HG03558 (cell line): Measurements from ENCODE around the gene CATSPER1.

Experiments
- ATAC-seq: cut with Tn5 transposase; IDR thresholded peaks from one replicate; pipeline ENCODE4 v1.9.1; 2021; ENCODE audit warnings: moderate number of reproducible peaks; ENCODE audit not compliant: unreplicated experiment; ENCODE audit errors: extremely low read depth

Gene CATSPER1

DNA sequence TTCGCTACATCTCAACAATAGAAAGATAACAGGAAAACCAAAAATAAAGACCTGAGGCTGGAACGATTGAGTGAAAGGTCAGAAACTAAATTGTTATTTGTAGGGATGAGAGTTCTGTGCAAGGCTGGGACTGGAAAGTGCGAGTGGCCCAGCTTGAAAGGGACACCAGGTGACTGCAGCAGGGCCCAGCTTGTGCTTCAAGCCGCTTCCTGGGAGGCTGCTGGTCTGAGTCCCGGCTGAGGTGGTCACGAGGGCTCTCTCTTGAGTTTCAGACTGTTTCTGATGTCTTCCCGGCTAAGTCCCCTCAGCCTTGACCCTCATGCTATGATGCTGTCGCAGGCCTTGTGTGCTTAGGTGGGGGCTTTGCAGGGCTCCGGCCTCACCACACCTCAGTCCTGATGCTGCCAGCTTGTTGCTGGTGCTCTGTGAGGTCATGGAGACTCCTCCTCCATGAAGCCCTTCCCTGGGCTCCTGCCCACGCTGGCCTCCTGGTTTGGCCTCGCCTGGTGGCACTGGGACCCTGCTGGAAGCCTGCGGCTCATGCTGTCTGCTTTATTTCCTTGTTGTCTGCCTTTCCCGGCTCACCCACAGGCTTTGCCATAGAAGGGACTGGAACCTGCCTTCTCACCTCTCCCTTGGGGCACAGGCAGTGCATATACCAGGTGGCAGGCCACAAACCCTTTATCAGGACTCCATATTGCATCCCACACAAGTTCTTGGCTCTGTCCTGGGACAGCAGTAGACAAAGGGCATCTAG is 20.0 kb downstream of the CATSPER1 start:
- no peak for ATAC-seq

DNA sequence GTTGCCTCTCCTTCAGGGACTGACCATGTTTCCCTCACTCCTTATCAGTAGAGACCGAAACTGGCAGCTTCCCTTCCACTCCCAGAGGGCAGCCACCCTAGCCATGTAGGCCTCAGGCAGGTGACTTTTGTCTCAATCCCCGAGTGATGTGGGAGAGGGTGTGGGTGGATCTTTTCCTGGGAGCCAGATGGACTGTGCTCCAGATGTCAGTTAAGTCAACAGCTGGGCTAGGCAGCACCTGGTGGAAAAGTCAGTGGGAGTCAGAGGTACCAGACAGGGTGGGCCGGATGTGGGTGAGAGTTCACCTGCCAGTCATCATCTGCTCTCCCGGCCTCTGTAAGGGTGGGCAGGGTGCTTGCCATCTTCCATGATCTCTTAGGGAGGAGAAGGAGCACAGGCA is 22.1 kb downstream of the CATSPER1 start:
- ATAC-seq: no peak

DNA sequence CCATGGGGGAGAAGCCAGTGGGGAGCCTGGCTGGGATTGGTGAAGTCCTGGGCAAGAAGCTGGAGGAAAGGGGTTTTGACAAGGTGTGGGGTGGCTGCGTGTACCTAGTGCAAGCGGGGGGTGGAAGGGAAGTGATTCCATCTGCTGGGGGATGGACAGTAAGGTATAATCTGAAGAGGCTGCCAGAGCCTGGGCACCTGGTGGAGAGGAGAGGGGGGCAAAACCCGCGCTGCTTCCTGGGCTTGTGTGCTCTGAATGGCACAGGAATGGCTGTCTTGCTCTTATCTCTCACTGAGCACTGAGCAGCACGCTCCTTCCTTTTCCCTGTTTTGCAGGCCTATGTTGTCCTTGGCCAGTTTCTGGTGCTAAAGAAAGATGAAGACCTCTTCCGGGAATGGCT is 23.0 kb downstream of the CATSPER1 start:
- ATAC-seq: no peak

DNA sequence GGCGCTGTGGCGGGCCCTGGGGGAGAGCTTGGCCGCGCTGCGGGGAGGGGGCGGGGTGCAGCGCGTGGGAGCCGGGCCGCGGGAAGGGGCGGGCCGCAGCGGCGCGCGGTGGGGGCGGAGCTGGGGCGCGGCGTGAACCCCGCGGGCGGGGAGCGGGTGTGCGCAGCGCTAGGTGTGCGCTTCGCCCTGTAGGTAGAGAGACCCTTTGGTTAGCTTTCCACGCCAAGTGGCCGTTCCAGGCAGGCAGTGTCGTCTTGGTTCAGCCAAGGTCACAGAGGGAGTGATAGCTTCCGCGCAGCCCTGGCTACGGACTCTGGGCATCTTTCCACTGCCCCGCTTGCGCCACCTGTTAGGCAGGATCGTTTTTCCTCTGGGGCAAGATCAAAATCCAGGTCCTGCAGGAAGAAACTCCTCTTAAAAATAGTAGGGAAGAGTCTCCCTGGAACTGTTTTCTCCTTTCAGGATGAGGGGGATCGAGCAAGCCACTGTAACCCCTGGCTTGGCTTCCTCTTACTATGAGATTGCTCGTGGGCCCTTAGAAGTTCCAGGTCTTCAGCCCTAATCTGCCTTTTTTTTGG is 23.5 kb downstream of the CATSPER1 start:
- ATAC-seq: no peak

DNA sequence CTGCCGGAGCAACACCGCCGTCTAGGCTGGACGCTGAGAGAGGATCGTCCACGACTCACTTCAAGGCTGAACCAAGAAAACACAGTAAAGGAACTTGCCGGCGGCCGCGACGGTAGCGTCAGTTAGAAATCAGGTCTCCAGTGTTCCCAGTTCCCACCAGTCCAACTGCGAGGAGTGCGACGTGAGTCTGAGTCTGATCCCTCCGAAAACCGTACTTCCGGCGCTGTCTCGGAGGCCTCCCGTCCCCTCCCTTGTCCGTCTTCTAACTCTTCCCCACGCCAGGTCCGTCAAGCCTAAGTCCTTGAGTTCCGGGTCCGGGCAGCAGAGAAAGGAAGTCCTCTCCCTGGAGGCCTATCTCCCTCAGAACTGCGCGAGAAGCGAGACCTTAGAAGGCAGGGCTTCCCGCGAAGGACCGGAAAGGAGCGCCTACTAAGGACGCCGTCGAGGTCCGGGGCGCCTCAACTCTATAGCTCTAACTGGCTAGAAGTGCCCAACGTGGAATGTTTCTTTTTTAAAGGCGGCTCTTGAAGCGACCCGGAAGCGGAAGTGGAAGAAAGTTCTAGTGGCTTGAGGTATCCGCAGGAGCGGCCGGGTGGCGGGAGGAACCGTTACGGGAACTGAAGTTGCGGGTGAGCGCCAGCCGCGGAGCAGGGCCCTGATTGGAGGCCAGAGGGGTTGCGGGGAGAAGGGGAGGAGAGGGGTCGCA is 24.2 kb downstream of the CATSPER1 start, which contains the start of the genes BANF1 and EIF1AD:
TSS of gene BANF1 (plus strand) at position 562 of the 706 bp plus-strand sequence. CDS start 748 bp downstream, outside the sequence.
TSS of gene EIF1AD (minus strand) at position 216 of the 706 bp plus-strand sequence. CDS start 1,768 bp downstream, outside the sequence.
- ATAC-seq: peak; percentile 33

DNA sequence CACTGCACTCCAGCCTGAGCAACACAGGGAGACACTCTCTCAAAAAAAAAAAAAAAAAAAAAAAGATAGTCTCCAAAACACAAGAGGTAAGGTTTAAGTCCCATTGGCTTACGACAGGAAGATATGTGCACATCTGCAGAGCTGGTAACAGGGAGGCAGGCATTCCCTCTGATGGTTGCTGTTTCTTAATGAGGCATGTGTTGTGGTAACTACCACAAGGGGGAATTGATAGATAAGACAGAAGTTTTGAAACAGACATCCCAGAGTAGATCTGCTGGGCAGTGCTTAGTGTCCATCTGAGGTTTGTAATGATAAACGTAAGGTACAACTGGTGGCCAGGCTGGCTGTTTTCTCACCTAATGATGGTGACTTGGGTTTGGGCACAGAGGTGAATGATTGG is 29.0 kb downstream of the CATSPER1 start:
- no peak for ATAC-seq

DNA sequence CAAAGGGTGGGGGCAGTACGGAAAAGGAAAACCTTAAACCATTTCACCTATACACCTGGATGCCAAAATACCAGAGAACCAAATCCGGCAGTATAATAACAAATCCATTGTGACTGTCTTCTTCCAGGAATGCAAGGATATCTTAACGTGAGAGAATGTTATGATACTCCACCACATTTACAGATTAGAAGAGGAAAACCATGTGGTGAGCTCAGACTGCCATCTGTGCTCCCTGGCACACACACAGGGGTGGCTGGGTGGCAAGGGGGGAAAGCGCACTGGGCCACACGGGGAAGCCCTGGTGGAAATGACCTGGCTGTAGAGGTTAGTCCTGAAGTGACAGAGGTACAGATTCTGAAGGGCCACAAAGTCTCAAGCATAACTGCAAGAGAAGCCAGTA is 34.2 kb downstream of the CATSPER1 start:
- no peak for ATAC-seq

DNA sequence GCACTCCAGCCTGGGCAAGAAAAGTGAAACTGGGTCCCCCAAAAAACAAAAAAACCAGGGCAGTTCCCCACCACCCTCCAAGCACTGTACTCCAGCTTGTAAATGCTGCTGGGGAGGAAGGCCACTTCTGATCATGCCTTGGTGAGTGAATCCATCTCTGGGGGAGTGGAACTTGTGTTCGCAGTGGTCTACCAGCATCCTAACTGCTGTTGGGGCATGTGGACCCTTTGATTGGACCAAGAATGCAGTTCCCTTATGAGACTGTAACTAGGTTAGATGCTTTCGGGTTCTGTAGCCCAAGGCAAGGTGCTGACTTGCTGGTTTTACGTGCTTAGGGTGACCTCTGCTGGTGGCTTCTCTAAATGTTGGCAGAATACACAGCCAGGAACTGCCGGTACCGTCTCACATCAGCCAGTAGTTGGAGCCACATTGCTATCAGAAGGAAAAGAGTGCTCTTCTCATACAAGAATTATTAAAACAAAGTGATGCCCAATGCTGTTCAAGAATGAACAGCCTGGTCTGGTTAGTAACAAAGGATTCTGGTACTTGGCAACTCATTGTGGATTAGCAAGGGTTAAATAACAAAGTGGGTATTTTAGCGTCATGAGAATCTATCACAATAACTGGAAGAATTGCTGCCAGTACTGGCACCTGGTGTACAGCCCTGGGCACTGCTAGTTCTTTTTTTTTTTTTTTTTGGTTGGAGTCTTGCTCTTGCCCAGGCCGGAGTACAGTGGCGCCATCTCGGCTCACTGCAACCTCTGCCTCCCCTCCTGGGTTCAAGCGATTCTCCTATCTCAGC is 37.3 kb downstream of the CATSPER1 start:
- peak; percentile 73 for ATAC-seq

- ATAC-seq: no peak
Observed at GRCh38 chr11:65987336-65987735, 38.9 kb downstream of the CATSPER1 start.

- ATAC-seq: no peak
Observed at GRCh38 chr11:65983589-65983987, 42.7 kb downstream of the CATSPER1 start.

DNA sequence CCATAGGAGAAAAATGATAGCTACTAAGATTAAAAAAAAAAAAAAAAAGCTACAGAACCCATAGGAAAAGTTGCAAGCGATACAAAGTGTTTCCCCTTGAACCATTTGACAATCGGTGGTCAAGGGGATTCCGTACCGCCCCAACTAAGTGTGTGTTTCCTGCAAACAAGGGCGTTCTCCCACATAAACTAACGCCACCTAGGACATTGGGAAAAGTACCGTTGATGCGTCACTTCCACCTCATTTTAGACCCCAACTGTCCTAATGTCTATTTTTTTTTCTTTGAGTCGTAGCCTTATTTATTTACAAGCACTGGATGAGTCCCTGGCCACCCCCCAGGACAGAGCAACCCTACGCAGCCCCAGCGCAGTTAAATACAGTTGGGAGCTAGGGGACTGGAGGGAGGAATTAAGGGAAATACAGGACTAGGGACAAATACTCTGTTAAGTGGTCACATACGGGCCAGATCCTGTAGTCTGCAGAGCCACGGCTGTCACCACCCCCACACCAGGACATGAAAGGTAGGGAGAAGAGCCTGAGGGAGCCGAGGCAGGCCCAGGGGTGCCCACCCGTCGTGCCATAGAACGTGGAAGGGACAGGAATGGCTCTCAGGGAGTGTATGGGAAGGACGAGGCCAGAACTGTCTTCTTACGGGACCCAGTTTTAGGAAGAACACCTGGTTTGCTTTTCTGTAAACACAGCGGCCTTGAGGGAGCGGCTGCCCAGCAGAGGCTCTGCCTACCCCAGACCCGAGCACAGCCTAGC is 43.3 kb downstream of the CATSPER1 start:
- ATAC-seq: no peak

DNA sequence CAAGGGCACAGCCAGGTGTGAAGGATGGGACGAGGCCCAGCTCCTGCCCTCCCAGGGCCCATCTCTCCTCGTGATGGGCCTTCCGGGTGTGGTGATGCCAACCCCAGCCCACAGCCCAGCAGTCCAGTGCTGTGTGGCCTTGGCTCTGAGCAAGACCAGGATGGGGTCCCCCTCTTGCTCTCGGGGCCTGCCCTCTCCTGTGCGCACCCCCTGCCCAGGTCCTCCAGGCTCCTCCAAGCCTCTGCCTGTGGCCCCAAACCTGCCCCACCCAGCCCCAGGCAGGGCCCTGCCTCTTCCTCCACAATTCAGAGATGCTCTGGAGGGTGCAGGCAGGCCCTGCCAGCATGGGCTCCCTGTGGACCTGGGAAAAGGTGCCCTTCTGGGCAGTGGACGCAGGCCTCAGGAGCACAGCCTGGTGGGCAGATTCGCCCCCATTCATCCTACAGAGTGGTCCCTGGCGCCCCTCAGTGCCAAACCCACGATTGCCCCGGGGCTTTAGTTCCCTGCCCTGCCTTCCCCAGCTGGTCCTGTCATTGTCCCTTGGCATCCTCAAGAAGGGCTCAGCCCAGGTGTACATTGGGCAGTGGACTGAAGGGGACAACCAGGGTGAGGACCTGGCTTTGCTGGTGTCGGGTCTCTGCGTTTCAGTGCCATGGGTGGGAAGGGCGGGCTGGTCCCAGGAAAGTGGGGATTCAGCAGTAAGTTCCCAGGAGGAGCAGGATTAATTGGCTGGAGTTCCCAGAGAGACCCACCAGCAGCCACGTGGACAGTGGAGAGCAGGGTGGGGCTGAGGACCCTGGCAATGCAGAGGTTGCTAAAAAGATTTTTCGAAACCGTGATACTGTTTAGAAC is 44.1 kb downstream of the CATSPER1 start:
- ATAC-seq: no peak

GRCh38 chr11:65981101-65981740 is 45.1 kb downstream of the CATSPER1 start:
- ATAC-seq: no peak

- ATAC-seq: no peak
Observed at GRCh38 chr11:65979261-65979759, 47.0 kb downstream of the CATSPER1 start.

GRCh38 chr11:65978391-65979238 is 47.7 kb downstream of the CATSPER1 start:
- ATAC-seq: no peak

DNA sequence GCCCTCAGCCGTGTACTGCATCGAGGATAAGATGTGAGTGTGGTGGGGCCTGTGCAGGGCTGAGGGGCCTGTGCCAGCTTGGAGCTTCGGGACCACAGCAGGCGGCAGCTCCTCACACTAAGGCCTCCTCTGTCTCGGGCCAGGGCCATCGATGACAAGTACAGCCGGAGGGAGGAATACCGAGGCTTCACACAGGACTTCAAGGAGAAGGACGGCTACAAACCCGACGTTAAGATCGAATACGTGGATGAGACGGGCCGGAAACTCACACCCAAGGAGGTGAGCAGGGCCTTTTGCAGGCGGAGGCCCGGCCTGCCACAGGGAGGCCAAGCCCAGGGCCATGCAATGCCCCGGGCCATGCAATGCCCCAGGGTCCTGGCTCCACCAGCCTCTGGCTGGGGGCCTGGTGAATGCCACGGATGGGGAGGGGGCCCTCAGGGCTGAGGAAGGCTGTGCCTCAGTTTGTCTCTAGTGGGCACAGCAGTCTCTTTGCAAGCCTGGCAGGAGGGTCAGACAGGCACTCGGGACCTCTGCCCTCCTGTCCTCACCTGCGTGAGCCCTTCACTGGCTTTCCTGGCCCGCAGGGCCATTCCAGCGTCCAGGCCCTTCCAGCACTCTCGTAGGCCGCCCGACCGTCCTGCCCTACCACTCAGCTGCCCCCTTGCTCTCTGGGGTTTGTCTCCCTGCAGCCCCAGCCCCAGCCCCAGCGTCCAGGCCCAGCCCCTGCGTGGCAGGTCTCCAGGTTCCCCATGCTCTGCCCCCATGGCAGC is 48.5 kb downstream of the CATSPER1 start:
- no peak for ATAC-seq
